K562 (cell line): ENCODE data around the gene CNTNAP3. TPM values are rescaled to one million over a fixed set of nuclear protein-coding genes. Genes with fewer than 3 reads are reported as not detected.
"Not testable (repeated sequence)": the region's sequence is repeated elsewhere in the genome, so short reads cannot be mapped to it uniquely, and the experiment has no call there.

Source experiments
- ATAC-seq: fragments of 200-7000 bp; cut with Tn5 transposase; 3 replicates; pipeline ENCODE4 v1.9.1; 2020; ENCODE audit warnings: moderate library complexity
- BruUV-seq: library from RNA; stranded (reverse); fragments of 400-500 nt; replicated peaks from 2 replicates; lab custom pipeline; 2021; lab: Mats Ljungman, UMichigan
- CTCF ChIA-PET: fragments of 300-600 bp; formaldehyde crosslinking; extraction: SDS; loops from one replicate; lab custom pipeline; 2021; ENCODE audit warnings: low intra/inter-chr PET ratio; lab: Yijun Ruan, JAX
- POLR2A ChIA-PET: fragments of 300-600, 350-650 bp; sonication (Branson Sonifier 250); formaldehyde crosslinking; extraction: SDS; loops from one replicate; lab custom pipeline; 2021; ENCODE audit warnings: antibody characterized with exemption, inconsistent platforms; lab: Yijun Ruan, JAX
- DNase-seq, 4 experiments: peaks; one replicate each; pipeline versions ENCODE4 v3.0.0 to v3.0.0-alpha.2; 2011 to 2018; ENCODE audit warnings: low spot score in 3 of 4, mixed read lengths in 3 of 4; ENCODE audit errors: extremely low read depth in 1 of 4
- FAIRE-seq: peaks from 2 replicates; lab custom pipeline; 2011; peaks lifted over from hg19 to GRCh38; lab: Jason Lieb, UNC
- H2AFZ ChIP-seq: 2 replicates; pipeline ENCODE4 v1.6.0; 2011; ENCODE audit warnings: low read depth, low read length, control low read depth, inconsistent platforms
- H3K27ac ChIP-seq: fragments of 200-600 bp; 3 replicates; pipeline ENCODE4 v1.8.0; 2011; ENCODE audit warnings: low read depth, mild to moderate bottlenecking, control low read depth, inconsistent platforms, low read length, moderate library complexity, mixed read lengths; ENCODE audit errors: extremely low read depth
- H3K27me3 ChIP-seq, 2 experiments: fragments of 300-600 bp in 1 of 2; 2 replicates in 1 of 2; 3 replicates in 1 of 2; pipeline versions ENCODE4 v1.6.0 to v1.8.0; 2011; ENCODE audit warnings: inconsistent platforms in 2 of 2, low read length in 2 of 2, mild to moderate bottlenecking in 1 of 2, mixed read lengths in 1 of 2, moderate library complexity in 1 of 2; ENCODE audit not compliant: control insufficient read depth in 2 of 2, insufficient read depth in 2 of 2
- H3K36me3 ChIP-seq: fragments of 300-600 bp; 3 replicates; pipeline ENCODE4 v1.8.0; 2011; ENCODE audit warnings: mild to moderate bottlenecking, low read length, inconsistent platforms; ENCODE audit not compliant: control insufficient read depth, insufficient read depth
- H3K4me1 ChIP-seq, 2 experiments: fragments of 200-600 bp in 1 of 2; replicated peaks in 1 of 2; 2 replicates in 1 of 2; 3 replicates in 1 of 2; pipeline versions ENCODE4 v1.5.1 to v1.8.0; 2011; ENCODE audit warnings: inconsistent platforms in 2 of 2, low read length in 2 of 2, mild to moderate bottlenecking in 1 of 2, mixed read lengths in 1 of 2, moderate library complexity in 1 of 2; ENCODE audit not compliant: control insufficient read depth in 2 of 2, insufficient read depth in 2 of 2
- H3K4me2 ChIP-seq: 2 replicates; pipeline ENCODE4 v1.6.1; 2011; ENCODE audit warnings: low read length, control low read depth, inconsistent platforms, mixed read lengths; ENCODE audit not compliant: insufficient read depth
- H3K4me3 ChIP-seq: fragments of 200-600 bp; sonication (generic), shearing (Covaris generic); 2 replicates; pipeline ENCODE4 v1.5.1; 2016; ENCODE audit warnings: control low read depth, inconsistent platforms
- H3K79me2 ChIP-seq: fragments of 200-600 bp; 3 replicates; pipeline ENCODE4 v1.8.0; 2011; ENCODE audit warnings: low read length, inconsistent platforms; ENCODE audit not compliant: control insufficient read depth, insufficient read depth
- H3K9ac ChIP-seq, 2 experiments: 2 replicates each; pipeline versions ENCODE4 v1.6.0 to v1.6.1; 2011; ENCODE audit warnings: low read depth in 2 of 2, low read length in 2 of 2, control low read depth in 1 of 2, inconsistent platforms in 1 of 2, mild to moderate bottlenecking in 1 of 2, mixed read lengths in 1 of 2; ENCODE audit not compliant: insufficient read depth in 1 of 2
- H3K9me1 ChIP-seq: one replicate; pipeline ENCODE4 v1.6.0; 2011; ENCODE audit warnings: inconsistent platforms, mild to moderate bottlenecking, low read length, moderate library complexity; ENCODE audit not compliant: control insufficient read depth, insufficient read depth
- H3K9me3 ChIP-seq: replicated peaks from 2 replicates; pipeline ENCODE4 v1.5.1; 2011; ENCODE audit warnings: low read depth, low read length, inconsistent platforms; ENCODE audit not compliant: control insufficient read depth, insufficient read depth
- H4K20me1 ChIP-seq: replicated peaks from 2 replicates; pipeline ENCODE4 v1.6.1; 2011; ENCODE audit warnings: low read length, inconsistent platforms, mixed read lengths; ENCODE audit not compliant: control insufficient read depth, insufficient read depth
- WGBS: fragments of 100-300 bp; shearing (Covaris generic); methylation state at CpG from one replicate; pipeline ENCODE4 v1.1.6; 2016; ENCODE audit warnings: low coverage, mixed read lengths; ENCODE audit not compliant: insufficient coverage; ENCODE audit errors: missing lambda C conversion rate; 5-methylcytosine and 5-hydroxymethylcytosine counted together
- in situ Hi-C: fragments of 300-500 bp; cut with MboI; formaldehyde crosslinking; loops from 4 replicates; pipeline ENCODE4 v1.15.0; 2018; ENCODE audit warnings: inconsistent platforms, mixed read lengths
- intact Hi-C: fragments of 100-400 bp; cut with micrococcal nuclease; formaldehyde crosslinking; loops from 2 replicates; pipeline ENCODE4 v1.14.2; 2022
- polyA plus RNA-seq, 8 experiments: library from polyadenylated mRNA; depleted of rRNA in 4 of 8; stranded (reverse) in 5 of 8; unstranded in 3 of 8; fragments of >200 nt; fragmentation: Nextera tagmentation in 2 of 8; fragmentation: Illumina TruSeq in 1 of 8; extraction: Ambion mirVana in 2 of 8; extraction: Trizol in 1 of 8; gene quantifications; 2 replicates each; pipeline versions ENCODE4 v1.2.1 to v1.2.3, GENCODE V29; 2011 to 2014; ENCODE audit warnings: inconsistent platforms in 1 of 8, missing spikeins in 1 of 8
- total RNA-seq, 7 experiments: library from RNA; depleted of rRNA in 6 of 7; stranded (reverse); fragments of >200 nt in 6 of 7; fragmentation: Illumina TruSeq in 2 of 7; extraction: Trizol in 2 of 7; gene quantifications; 2 replicates each; pipeline versions ENCODE4 v1.2.1 to v1.2.3, GENCODE V29; 2011 to 2021; ENCODE audit warnings: low replicate concordance in 1 of 7

The CNTNAP3 gene
- total and polyA plus RNA-seq, 9 of the 15 experiments (the other 6 are each of a cell fraction or from before 2014, with no cell fraction given), result 0.04 to 0.36 (median 0.11) TPM; not detected in 1

DNA sequence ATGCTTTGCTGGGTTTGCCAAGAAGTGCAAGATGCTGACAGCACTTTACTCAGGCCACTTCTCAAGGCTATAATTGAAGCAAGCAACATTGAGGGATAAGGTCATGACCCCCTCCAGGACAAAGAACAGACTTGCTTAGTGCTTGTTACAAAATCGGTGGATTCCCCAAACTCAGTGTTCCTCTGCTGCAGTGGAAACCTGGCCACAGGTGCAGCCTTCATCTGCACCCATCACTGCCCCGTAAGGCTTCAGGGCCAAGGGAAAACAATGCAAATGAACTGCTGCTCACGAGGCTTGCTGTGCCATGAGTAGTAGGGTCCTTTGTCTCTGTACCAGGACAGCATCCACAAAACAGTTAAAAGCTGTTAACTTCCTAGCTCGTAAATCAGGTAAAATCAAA is 205.4 kb downstream of the CNTNAP3 start:
- CTCF ChIA-PET, POLR2A ChIA-PET, FAIRE-seq, H3K79me2 ChIP-seq, H2AFZ ChIP-seq, H3K27ac ChIP-seq, intact Hi-C loops, H3K36me3 ChIP-seq, H3K9me3 ChIP-seq, DNase-seq, H3K4me1 ChIP-seq, ATAC-seq, H3K9ac ChIP-seq, in situ Hi-C loops, H3K9me1 ChIP-seq, H4K20me1 ChIP-seq, BruUV-seq, H3K27me3 ChIP-seq, H3K4me3 ChIP-seq, H3K4me2 ChIP-seq: not testable (repeated sequence)
- WGBS, result 0% methylated on average over 4 of the region's 4 CpGs

DNA sequence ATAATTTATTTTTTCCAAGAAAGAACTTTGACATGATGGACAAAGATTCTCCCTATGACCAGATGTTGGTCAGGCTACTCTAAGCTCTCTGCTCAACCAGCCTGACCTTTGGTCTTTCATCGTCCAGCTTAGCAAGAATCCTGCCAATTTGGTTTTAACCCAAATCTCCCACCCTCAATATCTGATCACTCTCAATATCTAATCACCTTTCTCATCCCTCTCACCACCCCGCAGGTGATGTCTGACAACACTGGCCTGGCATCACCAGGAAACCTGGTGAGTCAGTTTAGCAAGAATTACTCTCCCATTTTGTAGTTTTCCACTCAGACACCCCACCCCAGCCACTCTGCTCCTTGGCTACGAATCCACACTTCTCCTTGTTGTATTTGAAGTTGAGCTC is 207.9 kb downstream of the CNTNAP3 start:
- H3K4me1 ChIP-seq, H3K4me3 ChIP-seq, H3K9me1 ChIP-seq, intact Hi-C loops, H3K27me3 ChIP-seq, POLR2A ChIA-PET, in situ Hi-C loops, CTCF ChIA-PET, ATAC-seq, H3K4me2 ChIP-seq, BruUV-seq, H4K20me1 ChIP-seq, H2AFZ ChIP-seq, H3K27ac ChIP-seq, DNase-seq, H3K9ac ChIP-seq, H3K79me2 ChIP-seq, FAIRE-seq, H3K9me3 ChIP-seq, H3K36me3 ChIP-seq: not testable (repeated sequence)
- no CpG with 5 or more reads among the region's 3 CpGs for WGBS
